ENCODE measurements around the gene CCDC146. TPM values are rescaled to one million over a fixed set of nuclear protein-coding genes. Genes with fewer than 3 reads are reported as not detected.
A peak's percentile ranks its signal among the peaks of the same experiment; 100 is the strongest.
"Not testable (repeated sequence)": the region's sequence is repeated elsewhere in the genome, so short reads cannot be mapped to it uniquely, and the experiment has no call there.

Gene CCDC146
- total and polyA plus RNA-seq, 2 of the 8 experiments (the other 6 are each of a cell fraction or from before 2014, with no cell fraction given) = 0.88 to 2.4 TPM

DNA sequence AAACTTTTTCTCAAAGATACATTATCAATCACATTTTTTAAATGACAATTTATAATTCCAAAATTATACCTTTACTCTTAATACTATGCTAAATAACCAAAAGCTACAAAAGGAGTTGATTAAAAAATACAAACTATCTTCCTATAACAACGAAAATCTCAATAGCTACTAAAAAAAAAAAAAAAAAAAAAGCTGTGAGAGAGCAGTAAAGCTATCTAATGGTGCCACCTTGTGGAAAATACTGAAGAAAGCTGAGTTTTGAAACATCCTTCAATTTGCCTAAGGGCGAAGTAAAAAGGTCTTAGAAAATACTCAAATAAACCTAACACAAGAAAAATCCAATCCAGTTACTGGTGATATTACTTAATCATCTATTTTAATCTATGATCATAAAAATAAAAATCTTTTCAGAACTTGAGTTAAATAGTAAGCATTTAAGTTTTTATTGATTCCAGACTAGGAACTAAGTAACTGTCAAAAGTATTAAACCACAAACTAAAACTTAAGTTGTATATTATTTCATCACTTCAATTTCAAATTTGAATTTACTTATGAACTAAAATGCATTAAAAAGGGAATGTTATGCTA, 9.6 kb upstream of the CCDC146 start:
- H3K4me2 ChIP-seq (ENCODE audit: insufficient read depth in 1 of 2, low read depth in 2 of 2, low read length in 2 of 2); H3K23me2 ChIP-seq (ENCODE audit: low read depth, low read length); H3K36me3 ChIP-seq (ENCODE audit: control insufficient read depth in 2 of 4, insufficient read depth in 4 of 4, low read length in 3 of 4); H4K91ac ChIP-seq (replicated peaks; ENCODE audit: insufficient read length, low read length); H2BK15ac ChIP-seq (ENCODE audit: low read length); H3K56ac ChIP-seq (replicated peaks; ENCODE audit: insufficient read length, low read depth, low read length); DNase-seq (ENCODE audit: low read depth in 1 of 2, low spot score in 2 of 2); H3K18ac ChIP-seq (ENCODE audit: extremely low read depth, low read length); H3K4ac ChIP-seq (replicated peaks; ENCODE audit: insufficient read length, low read depth, low read length); H3K9me3 ChIP-seq (ENCODE audit: insufficient read depth in 2 of 2, low read depth in 1 of 2, low read length in 1 of 2); H3K27ac ChIP-seq (ENCODE audit: low read depth, low read length); H3K14ac ChIP-seq (ENCODE audit: insufficient read length); H2BK120ac ChIP-seq (replicated peaks; ENCODE audit: low read depth, low read length); POLR2A ChIA-PET (ENCODE audit: partially characterized antibody); H4K5ac ChIP-seq (ENCODE audit: insufficient read length, low read depth, low read length); H3K79me1 ChIP-seq (ENCODE audit: low read depth, low read length); H4K8ac ChIP-seq (ENCODE audit: extremely low read depth, insufficient read depth, low read length); H3K9ac ChIP-seq (replicated peaks in 1 of 4; ENCODE audit: extremely low read depth in 1 of 4, low read depth in 3 of 4, low read length in 3 of 4); H2BK20ac ChIP-seq (ENCODE audit: low read length); H3K4me3 ChIP-seq (ENCODE audit: extremely low read depth in 1 of 4, insufficient read depth in 2 of 4, low read depth in 3 of 4, low read length in 4 of 4); H3K4me1 ChIP-seq (replicated peaks in 1 of 4; ENCODE audit: control insufficient read depth in 3 of 4, insufficient read depth in 4 of 4, low read length in 3 of 4); H4K20me1 ChIP-seq (replicated peaks in 1 of 2; ENCODE audit: control insufficient read depth in 1 of 2, insufficient read depth in 2 of 2, low read length in 2 of 2); H3K27me3 ChIP-seq (replicated peaks in 1 of 4; ENCODE audit: control insufficient read depth in 3 of 4, extremely low read depth in 1 of 4, insufficient read depth in 3 of 4, low read length in 3 of 4); H2AK5ac ChIP-seq (ENCODE audit: low read depth, low read length); H2BK5ac ChIP-seq (ENCODE audit: low read depth, low read length); H2BK12ac ChIP-seq (ENCODE audit: low read depth, low read length); H2AFZ ChIP-seq (ENCODE audit: low read length); H3K79me2 ChIP-seq (ENCODE audit: control insufficient read depth in 1 of 2, insufficient read depth in 2 of 2, low read length in 2 of 2); H3K23ac ChIP-seq (ENCODE audit: insufficient read length): not testable (repeated sequence)
- peak in 1 of 2 experiments; percentile 31; a peak in 2 of 4 replicates for TF ChIP-seq RAD21 (IDR thresholded peaks at IDR 0.05 in 1 of 2, conservative IDR thresholded peaks at IDR 0.05 in 1 of 2; ENCODE audit: low read depth in 2 of 2, low read length in 2 of 2)
- FAIRE-seq = peak; percentile 83
- CTCF ChIA-PET (ENCODE audit: partially characterized antibody) = interaction anchor here (0.6 kb wide), 1 partner anchor 9 kb away, joined by 4 read pairs; no protein-coding TSS in a partner anchor
- 72% methylated on average over 2 of the region's 2 CpGs; no CpG with 5 or more reads in 1 of the 2 experiments for WGBS, 2 experiments (ENCODE audit: extremely low coverage in 1 of 2, insufficient coverage in 1 of 2, insufficient read length in 1 of 2, insufficient replicate concordance in 2 of 2, low coverage in 1 of 2, low lambda C conversion rate in 2 of 2, missing lambda C conversion rate in 1 of 2)

Data from H1 (cell line).